ENCODE measurements around the gene CDKN1A.
"Not testable (repeated sequence)": the region's sequence is repeated elsewhere in the genome, so short reads cannot be mapped to it uniquely, and the experiment has no call there.

Gene CDKN1A

DNA sequence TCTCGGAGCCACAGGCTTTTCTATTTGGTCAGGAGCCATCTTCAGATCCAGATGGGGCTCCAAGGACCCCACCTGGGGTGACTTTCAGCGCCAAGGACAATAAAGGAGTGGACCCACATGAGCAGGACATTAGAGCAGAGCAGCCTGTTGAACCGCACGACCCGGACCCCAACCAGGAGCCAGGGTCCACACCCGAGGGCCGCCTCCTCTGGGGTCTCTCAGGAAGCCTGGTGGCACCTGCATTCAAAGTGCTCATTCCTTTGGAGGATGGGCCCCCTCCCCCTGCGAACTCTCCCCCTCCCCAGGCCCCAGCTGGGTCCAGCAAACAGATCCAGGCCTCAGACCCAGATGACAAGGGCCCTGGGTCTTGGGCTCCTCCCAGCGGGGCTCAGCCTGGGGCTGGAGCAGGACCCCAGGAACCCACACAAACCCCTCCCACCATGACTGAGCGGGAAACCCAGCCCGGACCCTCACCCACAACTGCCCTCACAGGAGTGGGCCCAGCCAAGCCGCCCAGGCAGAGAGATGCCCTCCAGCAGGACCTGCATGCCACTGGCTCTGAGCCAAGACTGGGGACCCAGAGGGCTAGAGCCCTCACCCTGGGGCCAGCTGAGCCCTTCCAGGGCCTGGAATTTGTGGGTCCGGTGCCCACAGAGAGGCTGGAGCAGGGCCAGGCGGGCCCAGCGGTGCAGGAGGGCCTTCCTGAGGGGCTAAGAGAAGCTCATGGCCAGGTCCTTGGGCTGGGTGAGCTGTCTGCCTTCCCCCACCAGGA is 43.0 kb downstream of the CDKN1A start:
- H3K4me3 ChIP-seq (ENCODE audit: control insufficient read depth, low read depth, low read length), result no peak overlapping the region
- TF ChIP-seq, protein P1, sequence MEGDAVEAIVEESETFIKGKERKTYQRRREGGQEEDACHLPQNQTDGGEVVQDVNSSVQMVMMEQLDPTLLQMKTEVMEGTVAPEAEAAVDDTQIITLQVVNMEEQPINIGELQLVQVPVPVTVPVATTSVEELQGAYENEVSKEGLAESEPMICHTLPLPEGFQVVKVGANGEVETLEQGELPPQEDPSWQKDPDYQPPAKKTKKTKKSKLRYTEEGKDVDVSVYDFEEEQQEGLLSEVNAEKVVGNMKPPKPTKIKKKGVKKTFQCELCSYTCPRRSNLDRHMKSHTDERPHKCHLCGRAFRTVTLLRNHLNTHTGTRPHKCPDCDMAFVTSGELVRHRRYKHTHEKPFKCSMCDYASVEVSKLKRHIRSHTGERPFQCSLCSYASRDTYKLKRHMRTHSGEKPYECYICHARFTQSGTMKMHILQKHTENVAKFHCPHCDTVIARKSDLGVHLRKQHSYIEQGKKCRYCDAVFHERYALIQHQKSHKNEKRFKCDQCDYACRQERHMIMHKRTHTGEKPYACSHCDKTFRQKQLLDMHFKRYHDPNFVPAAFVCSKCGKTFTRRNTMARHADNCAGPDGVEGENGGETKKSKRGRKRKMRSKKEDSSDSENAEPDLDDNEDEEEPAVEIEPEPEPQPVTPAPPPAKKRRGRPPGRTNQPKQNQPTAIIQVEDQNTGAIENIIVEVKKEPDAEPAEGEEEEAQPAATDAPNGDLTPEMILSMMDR (IDR thresholded peaks at IDR 0.05; ENCODE audit: control insufficient read depth, insufficient read depth, low read depth, low read length, missing control alignments), result no peak
- no peak for DNase-seq (ENCODE audit: low read depth)

DNA sequence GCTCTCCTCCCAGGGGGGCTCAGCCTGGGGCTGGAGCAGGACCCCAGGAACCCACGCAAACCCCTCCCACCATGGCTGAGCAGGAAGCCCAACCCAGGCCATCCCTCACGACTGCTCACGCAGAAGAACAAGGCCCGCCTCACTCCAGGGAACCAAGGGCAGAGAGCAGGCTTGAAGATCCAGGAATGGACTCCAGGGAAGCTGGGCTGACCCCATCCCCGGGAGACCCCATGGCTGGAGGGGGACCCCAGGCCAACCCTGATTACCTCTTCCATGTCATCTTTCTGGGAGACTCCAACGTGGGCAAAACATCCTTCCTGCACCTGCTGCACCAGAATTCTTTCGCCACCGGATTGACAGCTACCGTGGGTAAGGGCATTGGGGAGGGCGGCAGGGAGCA is 43.9 kb downstream of the CDKN1A start:
- DNase-seq (ENCODE audit: low read depth), result no peak
- TF ChIP-seq, protein P1 (IDR thresholded peaks at IDR 0.05; ENCODE audit: control insufficient read depth, insufficient read depth, low read depth, low read length, missing control alignments), result no peak
- H3K4me3 ChIP-seq (ENCODE audit: control insufficient read depth, low read depth, low read length), result no peak overlapping the region

DNA sequence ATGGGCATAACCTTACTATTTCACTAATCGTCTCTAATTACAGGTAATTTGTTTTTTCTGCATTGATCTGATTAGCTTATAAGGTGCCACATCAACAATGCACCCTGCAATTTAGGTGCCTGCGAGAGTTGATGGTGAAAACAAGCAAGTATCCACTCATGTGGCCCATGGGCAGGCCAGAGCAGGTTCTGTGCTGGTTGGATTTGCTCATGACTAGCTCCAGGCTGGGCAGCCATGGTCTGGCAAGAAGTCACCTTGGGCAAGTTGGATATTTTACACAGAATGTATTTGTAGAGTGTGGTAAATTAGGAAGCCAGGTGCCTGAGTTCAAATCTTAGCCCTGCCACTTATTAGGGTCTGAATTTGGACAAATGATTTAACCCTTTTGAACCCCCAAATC is 44.4 kb downstream of the CDKN1A start:
- DNase-seq (ENCODE audit: low read depth), result no peak
- TF ChIP-seq, protein P1 (IDR thresholded peaks at IDR 0.05; ENCODE audit: control insufficient read depth, insufficient read depth, low read depth, low read length, missing control alignments), result no peak
- H3K4me3 ChIP-seq (ENCODE audit: control insufficient read depth, low read depth, low read length), result no peak overlapping the region

DNA sequence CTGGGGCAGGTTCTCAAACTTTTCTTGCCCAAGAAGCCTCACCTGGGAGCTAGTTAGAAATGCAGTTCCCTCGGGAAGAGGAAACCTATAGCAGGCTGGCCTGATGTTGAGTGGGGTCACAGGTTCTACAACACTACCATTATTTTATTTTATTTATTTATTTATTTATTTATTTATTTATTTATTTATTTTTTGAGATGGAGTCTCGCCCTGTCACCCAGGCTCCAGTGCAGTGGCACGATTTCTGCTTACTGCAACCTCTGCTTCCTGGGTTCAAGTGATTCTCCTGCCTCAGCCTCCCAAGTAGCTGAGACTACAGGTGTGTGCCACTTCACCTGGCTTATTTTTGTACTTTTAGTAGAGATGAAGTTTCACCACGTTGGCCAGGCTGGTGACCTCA is 45.5 kb downstream of the CDKN1A start:
- H3K4me3 ChIP-seq (ENCODE audit: control insufficient read depth, low read depth, low read length); DNase-seq (ENCODE audit: low read depth): not testable (repeated sequence)

DNA sequence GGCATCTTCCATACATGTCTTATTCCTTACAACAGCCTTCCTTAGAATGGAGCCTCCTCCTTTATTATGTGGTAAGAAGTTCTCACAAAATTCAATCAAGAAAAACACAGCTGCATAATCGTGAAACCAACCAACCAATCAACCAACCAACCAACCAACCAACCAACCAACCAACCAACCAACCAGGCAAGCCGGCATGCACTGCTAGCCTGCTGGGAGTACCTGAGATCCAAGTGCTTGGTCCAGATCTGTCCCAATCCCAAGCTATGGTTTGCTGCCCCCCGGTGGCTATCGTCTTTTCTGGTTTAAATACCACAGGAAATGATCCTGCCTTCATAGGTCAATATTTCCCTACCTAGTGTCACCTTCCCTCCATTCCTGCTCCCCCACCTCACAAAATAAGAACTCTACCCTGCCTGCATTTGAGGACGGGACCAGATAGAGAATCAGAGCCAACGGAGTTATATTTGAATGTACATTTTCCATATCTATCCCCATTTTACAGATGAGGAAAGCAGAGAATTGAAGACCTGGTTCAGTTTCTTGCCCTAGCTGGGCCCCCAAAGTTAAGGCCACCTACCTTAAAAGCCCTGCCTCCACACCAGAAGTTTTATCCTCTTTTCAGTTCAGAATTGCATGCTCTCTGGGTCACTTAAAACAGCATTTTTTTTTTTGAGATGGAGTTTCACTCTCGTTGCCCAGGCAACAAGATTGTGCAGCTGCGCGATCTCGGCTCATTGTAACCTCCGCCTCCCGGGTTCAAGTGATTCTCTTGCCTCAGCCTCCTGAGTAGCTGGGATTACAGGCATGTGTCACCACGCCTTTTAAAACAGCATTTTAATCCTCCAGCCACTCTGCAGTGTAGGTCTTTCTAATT is 46.2 kb downstream of the CDKN1A start:
- DNase-seq (ENCODE audit: low read depth), result peak; percentile 21
- TF ChIP-seq, protein P1 (IDR thresholded peaks at IDR 0.05; ENCODE audit: control insufficient read depth, insufficient read depth, low read depth, low read length, missing control alignments), result peak; percentile 74
- no peak overlapping the region for H3K4me3 ChIP-seq (ENCODE audit: control insufficient read depth, low read depth, low read length)

DNA sequence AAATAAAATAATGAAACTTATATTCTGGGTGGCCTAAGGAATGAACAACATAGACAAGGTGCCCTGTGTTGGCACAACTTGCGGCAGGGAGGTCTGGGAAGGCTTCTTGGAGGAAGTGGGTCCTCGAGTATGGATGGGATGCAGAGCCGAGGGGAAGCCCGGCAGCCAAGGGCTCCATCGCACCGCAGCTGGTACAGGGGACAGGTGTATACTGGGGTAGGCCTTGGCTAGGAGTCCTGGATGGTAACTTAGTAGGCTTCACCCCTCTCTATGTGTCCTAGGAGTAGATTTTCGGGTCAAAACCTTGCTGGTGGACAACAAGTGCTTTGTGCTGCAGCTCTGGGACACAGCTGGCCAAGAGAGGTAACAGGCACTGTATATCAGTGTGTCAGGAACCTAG is 47.1 kb downstream of the CDKN1A start:
- DNase-seq (ENCODE audit: low read depth), result no peak
- TF ChIP-seq, protein P1 (IDR thresholded peaks at IDR 0.05; ENCODE audit: control insufficient read depth, insufficient read depth, low read depth, low read length, missing control alignments), result no peak
- no peak overlapping the region for H3K4me3 ChIP-seq (ENCODE audit: control insufficient read depth, low read depth, low read length)

DNA sequence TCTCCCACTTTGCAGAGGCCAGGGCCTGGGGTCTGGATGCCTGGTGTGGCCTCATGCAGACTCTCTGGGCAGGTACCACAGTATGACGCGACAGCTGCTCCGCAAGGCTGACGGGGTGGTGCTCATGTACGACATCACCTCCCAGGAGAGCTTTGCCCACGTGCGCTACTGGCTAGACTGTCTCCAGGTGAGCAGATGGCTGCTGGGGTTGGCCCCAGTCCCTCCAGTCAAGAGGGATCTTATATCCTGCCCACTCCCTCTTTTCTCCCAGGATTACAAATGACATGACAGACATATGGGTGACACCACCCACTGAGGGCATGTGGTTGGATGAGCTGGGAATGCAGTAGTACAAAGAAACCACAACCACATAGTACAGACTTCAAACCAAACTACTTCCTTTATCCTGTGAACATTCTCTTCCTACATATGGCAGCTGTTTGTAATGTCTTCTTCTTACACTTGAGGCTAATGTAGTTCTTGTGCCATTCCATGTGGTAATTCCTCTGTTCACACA is 49.0 kb downstream of the CDKN1A start:
- H3K4me3 ChIP-seq (ENCODE audit: control insufficient read depth, low read depth, low read length), result no peak overlapping the region
- no peak for DNase-seq (ENCODE audit: low read depth)
- TF ChIP-seq, protein P1 (IDR thresholded peaks at IDR 0.05; ENCODE audit: control insufficient read depth, insufficient read depth, low read depth, low read length, missing control alignments), result no peak
